NCI-H146 treated with DMSO at 0.1 percent for 48 hours (cell line): Measurements from ENCODE around the gene LRRN1.

ENCODE experiments used
- DNase-seq: peaks from one replicate; lab custom pipeline; 2025; ENCODE audit not compliant: unreplicated experiment; lab: John Stamatoyannopoulos, UW

Gene LRRN1

DNA sequence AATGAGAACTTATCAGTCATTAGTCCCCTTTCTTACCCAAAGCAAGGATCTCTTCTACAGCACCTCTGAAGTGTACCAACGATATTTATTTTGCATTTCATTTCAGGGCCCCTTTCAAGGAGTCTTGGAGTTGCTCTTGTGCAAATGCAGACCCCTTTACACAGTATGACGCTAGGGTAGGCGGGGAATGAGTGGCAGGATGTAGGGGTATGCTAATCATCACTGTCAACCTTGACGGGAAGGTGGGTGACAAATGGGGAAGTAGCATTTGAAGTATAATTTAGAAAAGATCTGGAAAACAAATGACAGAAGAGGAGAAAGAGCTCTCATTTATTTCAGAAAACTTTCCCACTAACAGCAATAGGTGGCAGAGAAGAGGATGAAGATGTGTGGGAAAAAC, 94.4 kb downstream of the LRRN1 start:
- DNase-seq, result no peak
